Choroid plexus epithelial cell (primary cell): Measurements from ENCODE around the gene CMC4.
A peak's percentile ranks its signal among the peaks of the same experiment; 100 is the strongest.

Source experiments
- DNase-seq: peaks from one replicate; pipeline ENCODE4 v3.0.0-alpha.2; 2010; ENCODE audit warnings: low read depth
- H3K4me3 ChIP-seq: 2 replicates; pipeline ENCODE4 v1.5.1; 2011; ENCODE audit warnings: low read depth, mild to moderate bottlenecking, control low read depth, low read length, moderate library complexity
- CTCF ChIP-seq: conservative IDR thresholded peaks from 2 replicates; pipeline ENCODE4 v1.5.1; 2011; ENCODE audit warnings: low read depth, mild to moderate bottlenecking, control low read depth, inconsistent platforms, low read length, moderate library complexity

Gene CMC4

GRCh38 chrX:155054255-155054654 lies 16.7 kb downstream of the CMC4 start:
- no peak for DNase-seq
- no peak overlapping the region for H3K4me3 ChIP-seq
- TF ChIP-seq CTCF: no peak

GRCh38 chrX:155053656-155054055 lies 17.3 kb downstream of the CMC4 start:
- no peak overlapping the region for H3K4me3 ChIP-seq
- no peak for DNase-seq
- TF ChIP-seq CTCF: no peak

GRCh38 chrX:155052738-155053498 lies 18.0 kb downstream of the CMC4 start:
- DNase-seq: no peak
- TF ChIP-seq CTCF: no peak
- H3K4me3 ChIP-seq: no peak overlapping the region

- DNase-seq: peak; percentile 80
- peak; percentile 82 for TF ChIP-seq CTCF
- H3K4me3 ChIP-seq: no peak overlapping the region
Observed at GRCh38 chrX:155048977-155049619, 21.8 kb downstream of the CMC4 start.

- no peak overlapping the region for H3K4me3 ChIP-seq
- TF ChIP-seq CTCF: no peak
- no peak for DNase-seq
Observed at GRCh38 chrX:155046811-155047528, 24.0 kb downstream of the CMC4 start.

GRCh38 chrX:155046129-155046810 lies 24.7 kb downstream of the CMC4 start:
- no peak for DNase-seq
- H3K4me3 ChIP-seq: no peak overlapping the region
- TF ChIP-seq CTCF: no peak
